NCI-H2227 (cell line): ENCODE measurements around the gene ANKRD33B.
A peak's percentile ranks its signal among the peaks of the same experiment; 100 is the strongest.
"Not testable (repeated sequence)": the region's sequence is repeated elsewhere in the genome, so short reads cannot be mapped to it uniquely, and the experiment has no call there.

Source experiments
- DNase-seq: peaks from one replicate; lab custom pipeline; 2025; ENCODE audit not compliant: unreplicated experiment; lab: John Stamatoyannopoulos, UW

Gene ANKRD33B

GRCh38 chr5:10591966-10592365 is 28.1 kb downstream of the ANKRD33B start:
- no peak for DNase-seq

- no peak for DNase-seq
Measured at GRCh38 chr5:10592601-10593000, 28.7 kb downstream of the ANKRD33B start.

- no peak for DNase-seq
Measured at GRCh38 chr5:10593531-10594181, 29.8 kb downstream of the ANKRD33B start.

GRCh38 chr5:10594591-10595210 is 30.8 kb downstream of the ANKRD33B start:
- DNase-seq: no peak

- DNase-seq: no peak
Measured at GRCh38 chr5:10595293-10595671, 31.4 kb downstream of the ANKRD33B start.

GRCh38 chr5:10595672-10596309 is 31.9 kb downstream of the ANKRD33B start:
- no peak for DNase-seq

GRCh38 chr5:10596310-10596703 is 32.4 kb downstream of the ANKRD33B start:
- DNase-seq: no peak

- no peak for DNase-seq
Measured at GRCh38 chr5:10596886-10597451, 33.1 kb downstream of the ANKRD33B start.

- no peak for DNase-seq
Measured at GRCh38 chr5:10599113-10599512, 35.2 kb downstream of the ANKRD33B start.

GRCh38 chr5:10599862-10600284 is 36.0 kb downstream of the ANKRD33B start:
- DNase-seq: no peak

GRCh38 chr5:10600626-10601245 is 36.9 kb downstream of the ANKRD33B start:
- no peak for DNase-seq

GRCh38 chr5:10601246-10602030 is 37.6 kb downstream of the ANKRD33B start:
- peak; percentile 96 for DNase-seq

GRCh38 chr5:10602031-10602806 is 38.3 kb downstream of the ANKRD33B start:
- no peak for DNase-seq

GRCh38 chr5:10604975-10605374 is 41.1 kb downstream of the ANKRD33B start:
- DNase-seq: no peak

GRCh38 chr5:10606632-10607022 is 42.8 kb downstream of the ANKRD33B start:
- DNase-seq: not testable (repeated sequence)

GRCh38 chr5:10607023-10607665 is 43.3 kb downstream of the ANKRD33B start:
- DNase-seq: peak; percentile 73

- DNase-seq: peak; percentile 27
Measured at GRCh38 chr5:10607666-10608073, 43.8 kb downstream of the ANKRD33B start.

GRCh38 chr5:10608081-10608480 is 44.2 kb downstream of the ANKRD33B start:
- not testable (repeated sequence) for DNase-seq

- no peak for DNase-seq
Measured at GRCh38 chr5:10610058-10610457, 46.2 kb downstream of the ANKRD33B start.

GRCh38 chr5:10611290-10611689 is 47.4 kb downstream of the ANKRD33B start:
- DNase-seq: no peak
